Hepatocyte (in vitro differentiated cells): ENCODE results near the gene ZFYVE27.

Source experiments
- CTCF ChIP-seq: fragments of 200-600 bp; sonication (generic); IDR thresholded peaks from 2 replicates; pipeline ENCODE4 v1.5.1; 2016; ENCODE audit warnings: antibody characterized with exemption, mild to moderate bottlenecking; ENCODE audit not compliant: poor library complexity
- EZH2 ChIP-seq: fragments of 200-600 bp; sonication (generic); IDR thresholded peaks from 2 replicates; pipeline ENCODE4 v1.6.1; 2016; ENCODE audit warnings: antibody characterized with exemption, mild to moderate bottlenecking, borderline replicate concordance
- EZH2phosphoT487 ChIP-seq: fragments of 200-600 bp; sonication (generic); IDR thresholded peaks from one replicate; pipeline ENCODE4 v1.6.1; 2018; ENCODE audit warnings: antibody characterized with exemption, mild to moderate bottlenecking, low read depth, moderate library complexity; ENCODE audit not compliant: unreplicated experiment, severe bottlenecking

- TF ChIP-seq EZH2 (no peak), CTCF (no peak), EZH2phosphoT487 (no peak)
These were observed 29.3 kb downstream of the ZFYVE27 start for GRCh38 chr10:97766106-97766810.
